HG03521 (cell line): ENCODE data around the gene PLA2G5.
"Not testable (repeated sequence)": the region's sequence is repeated elsewhere in the genome, so short reads cannot be mapped to it uniquely, and the experiment has no call there.

Experiments
- ATAC-seq: cut with Tn5 transposase; IDR thresholded peaks from one replicate; pipeline ENCODE4 v1.9.1; 2021; ENCODE audit warnings: mild to moderate bottlenecking, moderate library complexity; ENCODE audit not compliant: unreplicated experiment

PLA2G5 gene

GRCh38 chr1:20115479-20115878 lies 45.5 kb downstream of the PLA2G5 start:
- ATAC-seq = no peak

GRCh38 chr1:20115916-20116315 lies 45.9 kb downstream of the PLA2G5 start:
- no peak for ATAC-seq

- ATAC-seq = no peak
Observed at GRCh38 chr1:20117236-20117635, 47.2 kb downstream of the PLA2G5 start.

- no peak for ATAC-seq
Observed at GRCh38 chr1:20119347-20119746, 49.4 kb downstream of the PLA2G5 start, which contains the start of gene PLA2G2D. Gene PLA2G2D (minus strand): TSS chr1:20119536. CDS start chr1:20119498, 38 bp downstream.

GRCh38 chr1:20120796-20121195 lies 50.8 kb downstream of the PLA2G5 start:
- no peak for ATAC-seq

GRCh38 chr1:20123722-20124455 lies 53.9 kb downstream of the PLA2G5 start:
- ATAC-seq = no peak

- ATAC-seq = no peak
Observed at GRCh38 chr1:20124456-20125057, 54.6 kb downstream of the PLA2G5 start.

GRCh38 chr1:20125100-20125499 lies 55.1 kb downstream of the PLA2G5 start:
- ATAC-seq = no peak

GRCh38 chr1:20126041-20126805 lies 56.2 kb downstream of the PLA2G5 start:
- ATAC-seq = no peak

GRCh38 chr1:20126806-20127440 lies 56.9 kb downstream of the PLA2G5 start:
- ATAC-seq = no peak

GRCh38 chr1:20130518-20130917 lies 60.5 kb downstream of the PLA2G5 start:
- not testable (repeated sequence) for ATAC-seq

GRCh38 chr1:20134995-20135394 lies 65.0 kb downstream of the PLA2G5 start:
- no peak for ATAC-seq

GRCh38 chr1:20136249-20136648 lies 66.3 kb downstream of the PLA2G5 start:
- ATAC-seq = no peak

- no peak for ATAC-seq
Observed at GRCh38 chr1:20137055-20137454, 67.1 kb downstream of the PLA2G5 start.

- no peak for ATAC-seq
Observed at GRCh38 chr1:20137604-20138003, 67.6 kb downstream of the PLA2G5 start.

GRCh38 chr1:20138346-20138745 lies 68.4 kb downstream of the PLA2G5 start:
- no peak for ATAC-seq

- no peak for ATAC-seq
Observed at GRCh38 chr1:20138961-20139550, 69.1 kb downstream of the PLA2G5 start, which contains the start of gene PLA2G2F. Gene PLA2G2F (plus strand): TSS chr1:20139323. CDS start chr1:20139428, 105 bp downstream.

- ATAC-seq = no peak
Observed at GRCh38 chr1:20139776-20140612, 70.0 kb downstream of the PLA2G5 start.

GRCh38 chr1:20141001-20141400 lies 71.0 kb downstream of the PLA2G5 start:
- no peak for ATAC-seq

GRCh38 chr1:20141466-20141865 lies 71.5 kb downstream of the PLA2G5 start:
- no peak for ATAC-seq
